Measurements from ENCODE around the gene STMP1.
"Not testable (repeated sequence)": the region's sequence is repeated elsewhere in the genome, so short reads cannot be mapped to it uniquely, and the experiment has no call there.

GRCh38 chr7:135667626-135668025 lies 5.3 kb downstream of the STMP1 start:
- not testable (repeated sequence) for TF ChIP-seq NR1H2 (CRISPR knock-in tag; IDR thresholded peaks at IDR 0.05); CTCF (IDR thresholded peaks at IDR 0.05); NFYB (CRISPR knock-in tag; conservative IDR thresholded peaks at IDR 0.05; ENCODE audit: low read depth); ELF4 (CRISPR knock-in tag; IDR thresholded peaks at IDR 0.05; ENCODE audit: low read depth); ZNF138 (CRISPR knock-in tag; conservative IDR thresholded peaks at IDR 0.05); SMAD4 (CRISPR knock-in tag; IDR thresholded peaks at IDR 0.05); SP1 (CRISPR knock-in tag; conservative IDR thresholded peaks at IDR 0.05)
- TF ChIP-seq, protein P1, sequence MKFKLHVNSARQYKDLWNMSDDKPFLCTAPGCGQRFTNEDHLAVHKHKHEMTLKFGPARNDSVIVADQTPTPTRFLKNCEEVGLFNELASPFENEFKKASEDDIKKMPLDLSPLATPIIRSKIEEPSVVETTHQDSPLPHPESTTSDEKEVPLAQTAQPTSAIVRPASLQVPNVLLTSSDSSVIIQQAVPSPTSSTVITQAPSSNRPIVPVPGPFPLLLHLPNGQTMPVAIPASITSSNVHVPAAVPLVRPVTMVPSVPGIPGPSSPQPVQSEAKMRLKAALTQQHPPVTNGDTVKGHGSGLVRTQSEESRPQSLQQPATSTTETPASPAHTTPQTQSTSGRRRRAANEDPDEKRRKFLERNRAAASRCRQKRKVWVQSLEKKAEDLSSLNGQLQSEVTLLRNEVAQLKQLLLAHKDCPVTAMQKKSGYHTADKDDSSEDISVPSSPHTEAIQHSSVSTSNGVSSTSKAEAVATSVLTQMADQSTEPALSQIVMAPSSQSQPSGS (CRISPR knock-in tag; IDR thresholded peaks at IDR 0.05; ENCODE audit: borderline replicate concordance, low read depth), result not testable (repeated sequence)

Measured in WTC11 (cell line).